ENCODE data around the gene DAPK1.

Gene DAPK1

GRCh38 chr9:87596862-87597261 lies 99.2 kb downstream of the DAPK1 start:
- DNase-seq: no peak

- no peak for DNase-seq
These were observed 100.2 kb downstream of the DAPK1 start for GRCh38 chr9:87597710-87598443.

GRCh38 chr9:87599901-87600610 lies 102.4 kb downstream of the DAPK1 start:
- DNase-seq: no peak

GRCh38 chr9:87601176-87601575 lies 103.5 kb downstream of the DAPK1 start:
- no peak for DNase-seq

GRCh38 chr9:87601595-87601994 lies 103.9 kb downstream of the DAPK1 start:
- DNase-seq: no peak

GRCh38 chr9:87602933-87603643 lies 105.4 kb downstream of the DAPK1 start:
- DNase-seq: no peak

GRCh38 chr9:87603854-87604490 lies 106.3 kb downstream of the DAPK1 start:
- DNase-seq: no peak

- no peak for DNase-seq
These were observed 107.4 kb downstream of the DAPK1 start for GRCh38 chr9:87604886-87605588.

- no peak for DNase-seq
These were observed 108.0 kb downstream of the DAPK1 start for GRCh38 chr9:87605676-87606075.

- no peak for DNase-seq
These were observed 109.3 kb downstream of the DAPK1 start for GRCh38 chr9:87606841-87607521.

GRCh38 chr9:87607859-87608258 lies 110.2 kb downstream of the DAPK1 start:
- DNase-seq: no peak

- no peak for DNase-seq
These were observed 111.3 kb downstream of the DAPK1 start for GRCh38 chr9:87609002-87609401.

GRCh38 chr9:87609486-87609885 lies 111.8 kb downstream of the DAPK1 start:
- DNase-seq: no peak

- no peak for DNase-seq
These were observed 112.8 kb downstream of the DAPK1 start for GRCh38 chr9:87610200-87611155.

- DNase-seq: no peak
These were observed 114.1 kb downstream of the DAPK1 start for GRCh38 chr9:87611776-87612175.

GRCh38 chr9:87612536-87612935 lies 114.9 kb downstream of the DAPK1 start:
- no peak for DNase-seq

- no peak for DNase-seq
These were observed 115.8 kb downstream of the DAPK1 start for GRCh38 chr9:87613265-87614111.

GRCh38 chr9:87614397-87614796 lies 116.7 kb downstream of the DAPK1 start:
- DNase-seq: no peak

GRCh38 chr9:87615136-87615535 lies 117.5 kb downstream of the DAPK1 start:
- DNase-seq: no peak
